HepG2 (cell line): Measurements from ENCODE around the gene ANKRD11. TPM values are rescaled to one million over a fixed set of nuclear protein-coding genes. Genes with fewer than 3 reads are reported as not detected.

Experiments used
- HDAC1 ChIP-seq: sonication (generic); formaldehyde crosslinking; IDR thresholded peaks from 2 replicates; pipeline ENCODE4 v1.5.1; 2020; ENCODE audit warnings: mild to moderate bottlenecking, missing genetic modification reagents
- MAFK ChIP-seq, 2 experiments: IDR thresholded peaks in 1 of 2; conservative IDR thresholded peaks in 1 of 2; 2 replicates each; pipeline ENCODE4 v1.6.1; 2011; ENCODE audit warnings: improper control_type of control experiment in 2 of 2, low read length in 2 of 2
- NPAS2 ChIP-seq: sonication (generic); formaldehyde crosslinking; IDR thresholded peaks from 2 replicates; pipeline ENCODE4 v1.8.0; 2022; ENCODE audit warnings: mild to moderate bottlenecking, missing genetic modification reagents, borderline replicate concordance
- SRSF1 ChIP-seq: fragments of 200-400 bp; formaldehyde crosslinking; optimal IDR thresholded peaks from 2 replicates; pipeline ENCODE3; 2017; ENCODE audit warnings: mild to moderate bottlenecking, low read depth, low read length, moderate library complexity
- ZNF383 ChIP-seq: sonication (generic); formaldehyde crosslinking; IDR thresholded peaks from 2 replicates; pipeline ENCODE4 v1.4.0; 2020; ENCODE audit warnings: missing genetic modification reagents, mild to moderate bottlenecking, borderline replicate concordance
- ZNF709 ChIP-seq: sonication (generic); formaldehyde crosslinking; IDR thresholded peaks from 2 replicates; pipeline ENCODE4 v1.5.0; 2020; ENCODE audit warnings: mild to moderate bottlenecking, missing genetic modification reagents
- ZNF747 ChIP-seq: sonication (generic); formaldehyde crosslinking; IDR thresholded peaks from 2 replicates; pipeline ENCODE4 v1.8.1; 2023; ENCODE audit warnings: missing genetic modification reagents, mild to moderate bottlenecking, borderline replicate concordance
- polyA plus RNA-seq, 8 experiments: library from polyadenylated mRNA; depleted of rRNA in 3 of 8; stranded (reverse) in 7 of 8; unstranded in 1 of 8; fragments of >200 nt; fragmentation: Illumina TruSeq in 4 of 8; extraction: Trizol in 4 of 8; gene quantifications; 2 replicates each; pipeline versions ENCODE4 v1.2.1 to v1.2.3, GENCODE V29; 2011 to 2016; ENCODE audit warnings: low read depth in 4 of 8, missing spikeins in 1 of 8, mixed read lengths in 1 of 8; ENCODE audit not compliant: insufficient read depth in 1 of 8
- total RNA-seq, 5 experiments: library from RNA; depleted of rRNA; stranded (reverse); fragments of >200 nt; fragmentation: Illumina TruSeq; extraction: Trizol; gene quantifications; 2 replicates each; pipeline ENCODE4 v1.2.3, GENCODE V29; 2016; ENCODE audit warnings: low read depth in 1 of 5
- TF ChIP-seq, protein P1 (sequence below): sonication (generic); formaldehyde crosslinking; IDR thresholded peaks from 2 replicates; pipeline ENCODE4 v1.5.0; 2020; ENCODE audit warnings: mild to moderate bottlenecking, missing genetic modification reagents, moderate library complexity
- TF ChIP-seq, protein P2 (sequence below): sonication (generic); formaldehyde crosslinking; IDR thresholded peaks from one replicate; pipeline ENCODE4 v1.5.1; 2020; ENCODE audit warnings: mild to moderate bottlenecking, missing genetic modification reagents; ENCODE audit errors: not compliant biosample characterization
- TF ChIP-seq, protein P3 (sequence below): sonication (generic); formaldehyde crosslinking; conservative IDR thresholded peaks from 2 replicates; pipeline ENCODE4 v1.4.0; 2020; ENCODE audit warnings: missing genetic modification reagents
- TF ChIP-seq, protein P4 (sequence below), 2 experiments: sonication (generic) in 1 of 2; formaldehyde crosslinking in 1 of 2; IDR thresholded peaks; 2 replicates each; pipeline versions ENCODE4 v1.5.1 to v1.6.1; 2011 to 2020; ENCODE audit warnings: borderline replicate concordance in 1 of 2, low read depth in 1 of 2, low read length in 1 of 2, mild to moderate bottlenecking in 1 of 2, missing genetic modification reagents in 1 of 2, moderate library complexity in 1 of 2
- TF ChIP-seq, protein P5 (sequence below): sonication (generic); formaldehyde crosslinking; IDR thresholded peaks from 2 replicates; pipeline ENCODE4 v1.9.0; 2021; ENCODE audit warnings: missing genetic modification reagents, mild to moderate bottlenecking, borderline replicate concordance

Gene ANKRD11
- total and polyA plus RNA-seq, 2 of the 13 experiments (the other 11 are each of a cell fraction or from before 2014, with no cell fraction given), result 21.4 to 38.4 TPM

DNA sequence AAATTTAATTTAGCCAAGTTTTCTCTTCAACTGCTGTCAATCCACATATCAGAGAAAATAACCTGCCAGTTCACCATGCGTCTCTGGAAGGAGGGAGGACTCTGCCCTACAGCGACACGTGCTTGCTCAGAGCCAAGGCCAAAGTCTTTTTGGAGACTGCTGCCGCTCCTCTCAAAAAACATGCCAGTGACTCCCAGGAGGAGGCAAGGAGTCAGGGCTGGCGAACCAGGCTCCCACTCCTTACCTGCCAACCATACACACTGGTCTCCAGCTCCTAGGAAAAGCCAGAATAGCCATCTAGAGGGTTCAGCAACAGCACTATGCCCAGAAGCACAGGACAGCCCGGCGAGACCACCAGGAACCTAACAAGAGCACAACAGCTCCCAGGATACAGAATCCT lies 73.0 kb downstream of the ANKRD11 start (continued):
- no peak for TF ChIP-seq ZNF383 (CRISPR knock-in tag)
- no peak for TF ChIP-seq ZNF747 (CRISPR knock-in tag)
- no peak for TF ChIP-seq NPAS2 (CRISPR knock-in tag)
- TF ChIP-seq HDAC1 (CRISPR knock-in tag), result peak; percentile 57; the same call in 1 of the 2 replicates
- TF ChIP-seq, protein P1, sequence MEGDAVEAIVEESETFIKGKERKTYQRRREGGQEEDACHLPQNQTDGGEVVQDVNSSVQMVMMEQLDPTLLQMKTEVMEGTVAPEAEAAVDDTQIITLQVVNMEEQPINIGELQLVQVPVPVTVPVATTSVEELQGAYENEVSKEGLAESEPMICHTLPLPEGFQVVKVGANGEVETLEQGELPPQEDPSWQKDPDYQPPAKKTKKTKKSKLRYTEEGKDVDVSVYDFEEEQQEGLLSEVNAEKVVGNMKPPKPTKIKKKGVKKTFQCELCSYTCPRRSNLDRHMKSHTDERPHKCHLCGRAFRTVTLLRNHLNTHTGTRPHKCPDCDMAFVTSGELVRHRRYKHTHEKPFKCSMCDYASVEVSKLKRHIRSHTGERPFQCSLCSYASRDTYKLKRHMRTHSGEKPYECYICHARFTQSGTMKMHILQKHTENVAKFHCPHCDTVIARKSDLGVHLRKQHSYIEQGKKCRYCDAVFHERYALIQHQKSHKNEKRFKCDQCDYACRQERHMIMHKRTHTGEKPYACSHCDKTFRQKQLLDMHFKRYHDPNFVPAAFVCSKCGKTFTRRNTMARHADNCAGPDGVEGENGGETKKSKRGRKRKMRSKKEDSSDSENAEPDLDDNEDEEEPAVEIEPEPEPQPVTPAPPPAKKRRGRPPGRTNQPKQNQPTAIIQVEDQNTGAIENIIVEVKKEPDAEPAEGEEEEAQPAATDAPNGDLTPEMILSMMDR (CRISPR knock-in tag), result no peak
- no peak for TF ChIP-seq SRSF1
- TF ChIP-seq, protein P2, sequence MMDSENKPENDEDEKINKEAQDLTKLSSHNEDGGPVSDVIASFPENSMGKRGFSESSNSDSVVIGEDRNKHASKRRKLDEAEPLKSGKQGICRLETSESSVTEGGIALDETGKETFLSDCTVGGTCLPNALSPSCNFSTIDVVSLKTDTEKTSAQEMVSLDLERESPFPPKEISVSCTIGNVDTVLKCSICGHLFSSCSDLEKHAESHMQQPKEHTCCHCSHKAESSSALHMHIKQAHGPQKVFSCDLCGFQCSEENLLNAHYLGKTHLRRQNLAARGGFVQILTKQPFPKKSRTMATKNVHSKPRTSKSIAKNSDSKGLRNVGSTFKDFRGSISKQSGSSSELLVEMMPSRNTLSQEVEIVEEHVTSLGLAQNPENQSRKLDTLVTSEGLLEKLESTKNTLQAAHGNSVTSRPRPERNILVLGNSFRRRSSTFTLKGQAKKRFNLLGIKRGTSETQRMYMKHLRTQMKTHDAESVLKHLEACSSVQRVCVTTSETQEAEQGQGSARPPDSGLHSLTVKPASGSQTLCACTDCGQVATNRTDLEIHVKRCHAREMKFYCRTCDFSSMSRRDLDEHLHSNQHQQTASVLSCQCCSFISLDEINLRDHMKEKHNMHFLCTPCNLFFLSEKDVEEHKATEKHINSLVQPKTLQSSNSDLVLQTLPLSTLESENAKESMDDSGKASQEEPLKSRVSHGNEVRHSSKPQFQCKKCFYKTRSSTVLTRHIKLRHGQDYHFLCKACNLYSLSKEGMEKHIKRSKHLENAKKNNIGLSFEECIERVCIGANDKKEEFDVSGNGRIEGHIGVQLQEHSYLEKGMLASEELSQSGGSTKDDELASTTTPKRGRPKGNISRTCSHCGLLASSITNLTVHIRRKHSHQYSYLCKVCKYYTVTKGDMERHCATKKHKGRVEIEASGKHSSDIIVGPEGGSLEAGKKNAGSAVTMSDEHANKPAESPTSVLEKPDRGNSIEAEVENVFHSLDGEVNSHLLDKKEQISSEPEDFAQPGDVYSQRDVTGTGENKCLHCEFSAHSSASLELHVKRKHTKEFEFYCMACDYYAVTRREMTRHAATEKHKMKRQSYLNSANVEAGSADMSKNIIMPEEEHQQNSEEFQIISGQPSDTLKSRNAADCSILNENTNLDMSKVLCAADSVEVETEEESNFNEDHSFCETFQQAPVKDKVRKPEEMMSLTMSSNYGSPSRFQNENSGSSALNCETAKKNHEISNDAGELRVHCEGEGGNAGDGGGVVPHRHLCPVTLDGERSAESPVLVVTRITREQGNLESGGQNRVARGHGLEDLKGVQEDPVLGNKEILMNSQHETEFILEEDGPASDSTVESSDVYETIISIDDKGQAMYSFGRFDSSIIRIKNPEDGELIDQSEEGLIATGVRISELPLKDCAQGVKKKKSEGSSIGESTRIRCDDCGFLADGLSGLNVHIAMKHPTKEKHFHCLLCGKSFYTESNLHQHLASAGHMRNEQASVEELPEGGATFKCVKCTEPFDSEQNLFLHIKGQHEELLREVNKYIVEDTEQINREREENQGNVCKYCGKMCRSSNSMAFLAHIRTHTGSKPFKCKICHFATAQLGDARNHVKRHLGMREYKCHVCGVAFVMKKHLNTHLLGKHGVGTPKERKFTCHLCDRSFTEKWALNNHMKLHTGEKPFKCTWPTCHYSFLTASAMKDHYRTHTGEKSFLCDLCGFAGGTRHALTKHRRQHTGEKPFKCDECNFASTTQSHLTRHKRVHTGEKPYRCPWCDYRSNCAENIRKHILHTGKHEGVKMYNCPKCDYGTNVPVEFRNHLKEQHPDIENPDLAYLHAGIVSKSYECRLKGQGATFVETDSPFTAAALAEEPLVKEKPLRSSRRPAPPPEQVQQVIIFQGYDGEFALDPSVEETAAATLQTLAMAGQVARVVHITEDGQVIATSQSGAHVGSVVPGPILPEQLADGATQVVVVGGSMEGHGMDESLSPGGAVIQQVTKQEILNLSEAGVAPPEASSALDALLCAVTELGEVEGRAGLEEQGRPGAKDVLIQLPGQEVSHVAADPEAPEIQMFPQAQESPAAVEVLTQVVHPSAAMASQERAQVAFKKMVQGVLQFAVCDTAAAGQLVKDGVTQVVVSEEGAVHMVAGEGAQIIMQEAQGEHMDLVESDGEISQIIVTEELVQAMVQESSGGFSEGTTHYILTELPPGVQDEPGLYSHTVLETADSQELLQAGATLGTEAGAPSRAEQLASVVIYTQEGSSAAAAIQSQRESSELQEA, result no peak
- TF ChIP-seq, protein P3, sequence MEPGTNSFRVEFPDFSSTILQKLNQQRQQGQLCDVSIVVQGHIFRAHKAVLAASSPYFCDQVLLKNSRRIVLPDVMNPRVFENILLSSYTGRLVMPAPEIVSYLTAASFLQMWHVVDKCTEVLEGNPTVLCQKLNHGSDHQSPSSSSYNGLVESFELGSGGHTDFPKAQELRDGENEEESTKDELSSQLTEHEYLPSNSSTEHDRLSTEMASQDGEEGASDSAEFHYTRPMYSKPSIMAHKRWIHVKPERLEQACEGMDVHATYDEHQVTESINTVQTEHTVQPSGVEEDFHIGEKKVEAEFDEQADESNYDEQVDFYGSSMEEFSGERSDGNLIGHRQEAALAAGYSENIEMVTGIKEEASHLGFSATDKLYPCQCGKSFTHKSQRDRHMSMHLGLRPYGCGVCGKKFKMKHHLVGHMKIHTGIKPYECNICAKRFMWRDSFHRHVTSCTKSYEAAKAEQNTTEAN, result 0 out of 2 replicates have a peak, but pooled peaks have one; percentile 31
- TF ChIP-seq ZNF709 (CRISPR knock-in tag), result no peak
- TF ChIP-seq, protein P4, sequence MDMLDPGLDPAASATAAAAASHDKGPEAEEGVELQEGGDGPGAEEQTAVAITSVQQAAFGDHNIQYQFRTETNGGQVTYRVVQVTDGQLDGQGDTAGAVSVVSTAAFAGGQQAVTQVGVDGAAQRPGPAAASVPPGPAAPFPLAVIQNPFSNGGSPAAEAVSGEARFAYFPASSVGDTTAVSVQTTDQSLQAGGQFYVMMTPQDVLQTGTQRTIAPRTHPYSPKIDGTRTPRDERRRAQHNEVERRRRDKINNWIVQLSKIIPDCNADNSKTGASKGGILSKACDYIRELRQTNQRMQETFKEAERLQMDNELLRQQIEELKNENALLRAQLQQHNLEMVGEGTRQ (IDR thresholded peaks at IDR 0.05; ENCODE audit: low read depth, low read length), result no peak
- TF ChIP-seq, protein P4 (CRISPR knock-in tag; IDR thresholded peaks at IDR 0.05; ENCODE audit: borderline replicate concordance), result no peak
- TF ChIP-seq, protein P5, sequence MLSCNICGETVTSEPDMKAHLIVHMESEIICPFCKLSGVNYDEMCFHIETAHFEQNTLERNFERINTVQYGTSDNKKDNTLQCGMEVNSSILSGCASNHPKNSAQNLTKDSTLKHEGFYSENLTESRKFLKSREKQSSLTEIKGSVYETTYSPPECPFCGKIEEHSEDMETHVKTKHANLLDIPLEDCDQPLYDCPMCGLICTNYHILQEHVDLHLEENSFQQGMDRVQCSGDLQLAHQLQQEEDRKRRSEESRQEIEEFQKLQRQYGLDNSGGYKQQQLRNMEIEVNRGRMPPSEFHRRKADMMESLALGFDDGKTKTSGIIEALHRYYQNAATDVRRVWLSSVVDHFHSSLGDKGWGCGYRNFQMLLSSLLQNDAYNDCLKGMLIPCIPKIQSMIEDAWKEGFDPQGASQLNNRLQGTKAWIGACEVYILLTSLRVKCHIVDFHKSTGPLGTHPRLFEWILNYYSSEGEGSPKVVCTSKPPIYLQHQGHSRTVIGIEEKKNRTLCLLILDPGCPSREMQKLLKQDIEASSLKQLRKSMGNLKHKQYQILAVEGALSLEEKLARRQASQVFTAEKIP (CRISPR knock-in tag), result no peak
- TF ChIP-seq MAFK (conservative IDR thresholded peaks at IDR 0.05 in 1 of 2, IDR thresholded peaks at IDR 0.05 in 1 of 2; ENCODE audit: low read length in 2 of 2), result no peak
